PC-3 (cell line): Measurements from ENCODE around the gene CHST8. TPM values are rescaled to one million over a fixed set of nuclear protein-coding genes. Genes with fewer than 3 reads are reported as not detected.

Experiments used
- ATAC-seq: fragments of 200-7000 bp; cut with Tn5 transposase; 2 replicates; pipeline ENCODE4 v1.9.1; 2020; ENCODE audit warnings: mild to moderate bottlenecking, moderate library complexity
- BruUV-seq: library from RNA; stranded (reverse); fragments of 400-500 nt; replicated peaks from 2 replicates; lab custom pipeline; 2021; lab: Mats Ljungman, UMichigan
- CTCF ChIA-PET: fragments of 300-600 bp; sonication (Branson Sonifier 250); formaldehyde crosslinking; loops from one replicate; lab custom pipeline; 2022; ENCODE audit warnings: antibody characterized with exemption; lab: Charles Lee
- POLR2A ChIA-PET: fragments of 300-600 bp; sonication (Branson Sonifier 250); formaldehyde crosslinking; loops from one replicate; lab custom pipeline; 2022; ENCODE audit warnings: antibody characterized with exemption; ENCODE audit not compliant: unreplicated experiment; lab: Charles Lee
- DNase-seq: peaks from one replicate; pipeline ENCODE4 v3.0.0-alpha.2; 2015
- H2AFZ ChIP-seq: fragments of 300-600 bp; sonication (generic); 2 replicates; pipeline ENCODE4 v1.6.0; 2016; ENCODE audit warnings: antibody characterized with exemption, low read length
- H3F3A ChIP-seq: fragments of 300-600 bp; sonication (generic); one replicate; pipeline ENCODE4 v1.6.0; 2017; ENCODE audit warnings: antibody characterized with exemption, low read length, control low read depth, mild to moderate bottlenecking; ENCODE audit not compliant: unreplicated experiment
- H3K27ac ChIP-seq: fragments of 300-600 bp; sonication (generic); 2 replicates; pipeline ENCODE4 v1.5.1; 2016; ENCODE audit warnings: mild to moderate bottlenecking, low read length
- H3K27me3 ChIP-seq: fragments of 300-600 bp; sonication (generic); 2 replicates; pipeline ENCODE4 v1.6.1; 2016; ENCODE audit warnings: low read length, mixed read lengths
- H3K36me3 ChIP-seq: fragments of 300-600 bp; sonication (generic); 2 replicates; pipeline ENCODE4 v1.6.1; 2016; ENCODE audit warnings: low read depth, mixed run types, low read length, mixed read lengths
- H3K4me1 ChIP-seq: fragments of 300-600 bp; sonication (generic); 2 replicates; pipeline ENCODE4 v1.5.1; 2016; ENCODE audit warnings: low read length; ENCODE audit not compliant: insufficient read depth
- H3K4me2 ChIP-seq: fragments of 300-600 bp; sonication (generic); 2 replicates; pipeline ENCODE4 v1.6.0; 2016; ENCODE audit warnings: low read length
- H3K4me3 ChIP-seq: fragments of 300-600 bp; sonication (generic); 2 replicates; pipeline ENCODE4 v1.5.1; 2016; ENCODE audit warnings: mild to moderate bottlenecking, low read length, mixed read lengths
- H3K79me2 ChIP-seq: fragments of 300-600 bp; sonication (generic); 2 replicates; pipeline ENCODE4 v1.6.1; 2017; ENCODE audit warnings: low read length, mixed read lengths
- H3K9ac ChIP-seq: fragments of 300-600 bp; sonication (generic); 2 replicates; pipeline ENCODE4 v1.6.0; 2016; ENCODE audit warnings: mild to moderate bottlenecking, low read length
- H3K9me2 ChIP-seq: fragments of 300-600 bp; sonication (generic); replicated peaks from 2 replicates; pipeline ENCODE4 v1.6.1; 2016; ENCODE audit warnings: mixed run types, low read length, mixed read lengths
- H3K9me3 ChIP-seq: fragments of 300-600 bp; sonication (generic); 2 replicates; pipeline ENCODE4 v1.6.1; 2016; ENCODE audit warnings: low read length, mixed read lengths
- H4K20me1 ChIP-seq: fragments of 300-600 bp; sonication (generic); 2 replicates; pipeline ENCODE4 v1.6.1; 2016; ENCODE audit warnings: low read length, mixed read lengths
- CTCF ChIP-seq: fragments of 300-600 bp; sonication (generic); conservative IDR thresholded peaks from 2 replicates; pipeline ENCODE4 v1.5.1; 2017; ENCODE audit warnings: antibody characterized with exemption, low read depth, mild to moderate bottlenecking, low read length
- EZH2 ChIP-seq: fragments of 300-600 bp; sonication (generic); IDR thresholded peaks from one replicate; pipeline ENCODE4 v1.6.1; 2017; ENCODE audit warnings: antibody characterized with exemption, mild to moderate bottlenecking, low read length; ENCODE audit not compliant: unreplicated experiment
- EZH2phosphoT487 ChIP-seq: fragments of 300-600 bp; sonication (generic); IDR thresholded peaks from 2 replicates; pipeline ENCODE4 v1.6.1; 2018; ENCODE audit warnings: mild to moderate bottlenecking, antibody characterized with exemption, low read length, borderline replicate concordance
- intact Hi-C: fragments of 100-400 bp; cut with micrococcal nuclease; formaldehyde crosslinking; loops from 2 replicates; pipeline ENCODE4 v1.9.0; 2023
- total RNA-seq: library from RNA; depleted of rRNA; stranded (reverse); fragments of >200 nt; gene quantifications from 2 replicates; pipeline ENCODE4 v1.2.3, GENCODE V29; 2014

CHST8 gene
- total RNA-seq, 1 experiment from 2014 or later, result 0.36 TPM

GRCh38 chr19:33634361-33635091 is 12.8 kb downstream of the CHST8 start:
- H3K4me1 ChIP-seq, result no peaks in the 10 kb centered on the region
- H3K9ac ChIP-seq, result no peak overlapping the region
- no peak overlapping the region for H2AFZ ChIP-seq
- ATAC-seq (no peak), DNase-seq (no peak)
- no peaks in the 10 kb centered on the region for H3K9me2 ChIP-seq
- H3K27ac ChIP-seq, result no peak overlapping the region
- no peaks in the 10 kb centered on the region for H4K20me1 ChIP-seq
- H3K36me3 ChIP-seq, result no peaks in the 10 kb centered on the region
- ChIA-PET POLR2A (no interaction called here), CTCF (no interaction called here)
- H3K79me2 ChIP-seq, result no peaks in the 10 kb centered on the region
- H3K9me3 ChIP-seq, result no peaks in the 10 kb centered on the region
- no TSS peak for BruUV-seq
- H3K4me2 ChIP-seq, result no peak overlapping the region
- intact Hi-C loops, result no loop called here
- no peak overlapping the region for H3K4me3 ChIP-seq
- no peaks in the 10 kb centered on the region for H3F3A ChIP-seq
- TF ChIP-seq EZH2phosphoT487 (no peak), CTCF (no peak), EZH2 (no peak)
- H3K27me3 ChIP-seq, result peaks cover 11% of the 10 kb centered on the region; the same call in 1 of the 2 replicates

GRCh38 chr19:33638167-33639034 is 16.6 kb downstream of the CHST8 start:
- no peak for ATAC-seq

GRCh38 chr19:33639035-33639681 is 17.4 kb downstream of the CHST8 start:
- intact Hi-C loops, result no loop called here
- no peak overlapping the region for H2AFZ ChIP-seq
- no peaks in the 10 kb centered on the region for H3K79me2 ChIP-seq
- H3K36me3 ChIP-seq, result no peaks in the 10 kb centered on the region
- peaks cover 11% of the 10 kb centered on the region; the same call in 1 of the 2 replicates for H3K27me3 ChIP-seq
- H3F3A ChIP-seq, result no peaks in the 10 kb centered on the region
- H4K20me1 ChIP-seq, result no peaks in the 10 kb centered on the region
- H3K4me2 ChIP-seq, result no peak overlapping the region
- no peak for ATAC-seq
- BruUV-seq, result no TSS peak
- no peak for DNase-seq
- POLR2A ChIA-PET, result no interaction called here
- H3K4me3 ChIP-seq, result no peak overlapping the region
- no peaks in the 10 kb centered on the region for H3K4me1 ChIP-seq
- H3K9ac ChIP-seq, result no peak overlapping the region
- TF ChIP-seq EZH2, result no peak
- no peaks in the 10 kb centered on the region for H3K9me2 ChIP-seq
- H3K9me3 ChIP-seq, result no peaks in the 10 kb centered on the region
- CTCF ChIA-PET, result no interaction called here
- H3K27ac ChIP-seq, result no peak overlapping the region

More at GRCh38 chr19:33638167-33639034, 16.6 kb downstream of the CHST8 start:
- H3K9me3 ChIP-seq, result no peaks in the 10 kb centered on the region
- peaks cover 11% of the 10 kb centered on the region; the same call in 1 of the 2 replicates for H3K27me3 ChIP-seq
- H3K4me2 ChIP-seq, result no peak overlapping the region
- no peak for DNase-seq
- no peaks in the 10 kb centered on the region for H3F3A ChIP-seq
- CTCF ChIA-PET, result no interaction called here
- no peaks in the 10 kb centered on the region for H3K36me3 ChIP-seq
- no peaks in the 10 kb centered on the region for H3K4me1 ChIP-seq
- TF ChIP-seq EZH2, result no peak
- POLR2A ChIA-PET, result no interaction called here
- no peak overlapping the region for H3K9ac ChIP-seq
- no peak overlapping the region for H3K4me3 ChIP-seq
- no TSS peak for BruUV-seq
- no peaks in the 10 kb centered on the region for H3K79me2 ChIP-seq
- H3K27ac ChIP-seq, result no peak overlapping the region
- no peaks in the 10 kb centered on the region for H3K9me2 ChIP-seq
- H4K20me1 ChIP-seq, result no peaks in the 10 kb centered on the region
- H2AFZ ChIP-seq, result no peak overlapping the region
- intact Hi-C loops, result no loop called here
